GM18502 (cell line): ENCODE data around the gene CRYBB1.

Experiments
- ATAC-seq: cut with Tn5 transposase; IDR thresholded peaks from one replicate; pipeline ENCODE4 v1.9.1; 2021; ENCODE audit warnings: mild to moderate bottlenecking; ENCODE audit not compliant: unreplicated experiment, poor library complexity

CRYBB1 gene

GRCh38 chr22:26610072-26610958 is 7.5 kb downstream of the CRYBB1 start:
- ATAC-seq = peak; percentile 82

- ATAC-seq = no peak
These were observed 8.5 kb downstream of the CRYBB1 start for GRCh38 chr22:26609287-26609686.

GRCh38 chr22:26608129-26608528 is 9.7 kb downstream of the CRYBB1 start:
- no peak for ATAC-seq

- no peak for ATAC-seq
These were observed 11.2 kb downstream of the CRYBB1 start for GRCh38 chr22:26606611-26607010.

- ATAC-seq = no peak
These were observed 13.5 kb downstream of the CRYBB1 start for GRCh38 chr22:26604368-26604767.

- no peak for ATAC-seq
These were observed 15.7 kb downstream of the CRYBB1 start for GRCh38 chr22:26602127-26602526.

- no peak for ATAC-seq
These were observed 16.1 kb downstream of the CRYBB1 start for GRCh38 chr22:26601726-26602125.

GRCh38 chr22:26599505-26599904 is 18.3 kb downstream of the CRYBB1 start:
- no peak for ATAC-seq

GRCh38 chr22:26597480-26597879 is 20.3 kb downstream of the CRYBB1 start:
- no peak for ATAC-seq

GRCh38 chr22:26597026-26597425 is 20.8 kb downstream of the CRYBB1 start:
- ATAC-seq = no peak

GRCh38 chr22:26593763-26594162 is 24.1 kb downstream of the CRYBB1 start:
- ATAC-seq = no peak

GRCh38 chr22:26592421-26592891 is 25.4 kb downstream of the CRYBB1 start:
- peak; percentile 58 for ATAC-seq

- ATAC-seq = no peak
These were observed 27.7 kb downstream of the CRYBB1 start, which contains the start of gene TPST2 for GRCh38 chr22:26589845-26590736. TPST2 (minus strand) TSS chr22:26590132; CDS start chr22:26541630, 48,502 bp downstream.

GRCh38 chr22:26589367-26589844 is 28.4 kb downstream of the CRYBB1 start:
- ATAC-seq = no peak

- ATAC-seq = no peak
These were observed 29.0 kb downstream of the CRYBB1 start for GRCh38 chr22:26588729-26589366.

- ATAC-seq = no peak
These were observed 29.7 kb downstream of the CRYBB1 start for GRCh38 chr22:26587991-26588613.

GRCh38 chr22:26586556-26587325 is 31.1 kb downstream of the CRYBB1 start:
- no peak for ATAC-seq

GRCh38 chr22:26585104-26585790 is 32.6 kb downstream of the CRYBB1 start:
- ATAC-seq = no peak

- no peak for ATAC-seq
These were observed 33.8 kb downstream of the CRYBB1 start for GRCh38 chr22:26584010-26584409.
